Type B pancreatic cell (in vitro differentiated cells): ENCODE data around the gene GAGE12F. TPM values are rescaled to one million over a fixed set of nuclear protein-coding genes. Genes with fewer than 3 reads are reported as not detected.

Experiments
- DNase-seq: peaks from one replicate; pipeline ENCODE4 v3.0.0; 2021; ENCODE audit warnings: mixed read lengths; ENCODE audit not compliant: unreplicated experiment; ENCODE audit errors: extremely low spot score
- H3K27ac Mint-ChIP-seq: 2 replicates; pipeline ENCODE4 v1.8.0; 2021; ENCODE audit warnings: mild to moderate bottlenecking, mixed read lengths
- H3K27me3 Mint-ChIP-seq: 2 replicates; pipeline ENCODE4 v1.8.0; 2021; ENCODE audit warnings: mixed read lengths
- H3K36me3 Mint-ChIP-seq: 2 replicates; pipeline ENCODE4 v1.8.0; 2021; ENCODE audit warnings: mixed read lengths
- H3K4me1 Mint-ChIP-seq: one replicate; pipeline ENCODE4 v1.8.0; 2021; ENCODE audit warnings: mixed read lengths; ENCODE audit not compliant: unreplicated experiment
- H3K4me3 Mint-ChIP-seq: 2 replicates; pipeline ENCODE4 v1.8.0; 2021; ENCODE audit warnings: mild to moderate bottlenecking, mixed read lengths
- H3K9me3 Mint-ChIP-seq: 2 replicates; pipeline ENCODE4 v1.8.0; 2021; ENCODE audit warnings: mixed read lengths
- total RNA-seq: library from RNA; stranded (reverse); gene quantifications from 2 replicates; pipeline ENCODE4 v1.2.1, GENCODE V29; 2021; ENCODE audit warnings: low replicate concordance
- TF ChIP-seq, protein P1 (sequence below): fragments of 200-600 bp; sonication (generic); conservative IDR thresholded peaks from 2 replicates; pipeline ENCODE4 v1.5.0; 2021; ENCODE audit warnings: antibody characterized with exemption, mild to moderate bottlenecking

GAGE12F gene
- total RNA-seq, 1 donor from 2014 or later: not detected

DNA sequence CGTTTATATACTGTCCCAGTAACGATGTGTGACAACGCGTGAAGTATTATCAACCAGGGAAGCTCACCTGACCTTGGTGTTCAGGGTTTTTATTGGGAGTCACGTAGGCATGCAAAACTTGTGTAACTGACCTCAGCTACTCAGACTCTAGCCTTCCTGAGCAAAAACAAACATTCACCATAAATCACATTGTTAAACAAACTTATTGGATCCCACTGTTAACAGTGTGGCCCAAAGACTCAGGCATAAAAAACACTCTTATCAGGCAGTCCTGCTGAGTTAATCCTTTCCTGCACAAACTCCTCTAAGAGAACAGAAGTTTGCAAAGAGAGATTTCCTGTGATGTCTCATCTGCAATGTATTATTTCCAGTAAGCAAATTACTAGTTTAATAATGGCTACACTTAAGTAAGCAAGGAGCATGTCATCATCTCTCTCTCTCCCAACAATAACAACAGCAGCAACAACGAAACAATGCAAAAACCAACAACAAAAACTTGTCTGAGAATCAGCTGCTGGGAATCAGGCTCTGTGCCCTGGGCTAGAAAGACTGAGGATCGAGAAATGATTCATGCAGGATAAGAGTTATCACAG is 50.2 kb downstream of the GAGE12F start:
- H3K27ac Mint-ChIP-seq: no peak overlapping the region
- no peaks in the 10 kb centered on the region for H3K36me3 Mint-ChIP-seq
- H3K27me3 Mint-ChIP-seq: no peaks in the 10 kb centered on the region
- TF ChIP-seq, protein P1, sequence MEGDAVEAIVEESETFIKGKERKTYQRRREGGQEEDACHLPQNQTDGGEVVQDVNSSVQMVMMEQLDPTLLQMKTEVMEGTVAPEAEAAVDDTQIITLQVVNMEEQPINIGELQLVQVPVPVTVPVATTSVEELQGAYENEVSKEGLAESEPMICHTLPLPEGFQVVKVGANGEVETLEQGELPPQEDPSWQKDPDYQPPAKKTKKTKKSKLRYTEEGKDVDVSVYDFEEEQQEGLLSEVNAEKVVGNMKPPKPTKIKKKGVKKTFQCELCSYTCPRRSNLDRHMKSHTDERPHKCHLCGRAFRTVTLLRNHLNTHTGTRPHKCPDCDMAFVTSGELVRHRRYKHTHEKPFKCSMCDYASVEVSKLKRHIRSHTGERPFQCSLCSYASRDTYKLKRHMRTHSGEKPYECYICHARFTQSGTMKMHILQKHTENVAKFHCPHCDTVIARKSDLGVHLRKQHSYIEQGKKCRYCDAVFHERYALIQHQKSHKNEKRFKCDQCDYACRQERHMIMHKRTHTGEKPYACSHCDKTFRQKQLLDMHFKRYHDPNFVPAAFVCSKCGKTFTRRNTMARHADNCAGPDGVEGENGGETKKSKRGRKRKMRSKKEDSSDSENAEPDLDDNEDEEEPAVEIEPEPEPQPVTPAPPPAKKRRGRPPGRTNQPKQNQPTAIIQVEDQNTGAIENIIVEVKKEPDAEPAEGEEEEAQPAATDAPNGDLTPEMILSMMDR: no peak
- DNase-seq: no peak
- H3K4me3 Mint-ChIP-seq: no peak overlapping the region
- peaks cover 7% of the 10 kb centered on the region for H3K9me3 Mint-ChIP-seq
- no peaks in the 10 kb centered on the region for H3K4me1 Mint-ChIP-seq

Other genes starting within 250 kb of the GAGE12F start
- gene GAGE12J, start 238.8 kb upstream of the GAGE12F start, total RNA-seq: not detected in 2 replicates
- gene GAGE13, start 229.3 kb upstream of the GAGE12F start, total RNA-seq: not detected in 2 replicates
- gene GAGE12C, start 28.7 kb upstream of the GAGE12F start, total RNA-seq: not detected in 2 replicates
- gene GAGE12D, start 19.1 kb upstream of the GAGE12F start, total RNA-seq: not detected in 2 replicates
- not detected in 2 replicates for gene GAGE12E, start 9.6 kb upstream of the GAGE12F start, total RNA-seq
- not detected in 2 replicates for gene GAGE12G, start 9.6 kb downstream of the GAGE12F start, total RNA-seq
- not detected in 2 replicates for gene GAGE12H, start 19.1 kb downstream of the GAGE12F start, total RNA-seq
- not detected in 2 replicates for gene GAGE2A, start 28.7 kb downstream of the GAGE12F start, total RNA-seq
- not detected in 2 replicates for gene GAGE1, start 38.2 kb downstream of the GAGE12F start, total RNA-seq
- gene PAGE1, start 135.1 kb downstream of the GAGE12F start, total RNA-seq: not detected in 2 replicates